Smooth muscle cell (in vitro differentiated cells): ENCODE measurements around the gene NPY1R. TPM values are rescaled to one million over a fixed set of nuclear protein-coding genes. Genes with fewer than 3 reads are reported as not detected.
A peak's percentile ranks its signal among the peaks of the same experiment; 100 is the strongest.

Experiments used
- DNase-seq: peaks from one replicate; lab custom pipeline; 2025; ENCODE audit not compliant: unreplicated experiment; lab: John Stamatoyannopoulos, UW
- H2AFZ ChIP-seq: fragments of 200-600 bp; sonication (generic); 2 replicates; pipeline ENCODE4 v1.6.0; 2016; ENCODE audit warnings: antibody characterized with exemption, low read depth, mild to moderate bottlenecking
- H3F3A ChIP-seq: fragments of 200-600 bp; sonication (generic); 2 replicates; pipeline ENCODE4 v1.6.0; 2017; ENCODE audit warnings: antibody characterized with exemption, low read depth
- H3K27ac ChIP-seq: fragments of 200-600 bp; sonication (generic); 2 replicates; pipeline ENCODE4 v1.5.1; 2016; ENCODE audit warnings: low read depth, mild to moderate bottlenecking
- H3K27me3 ChIP-seq: fragments of 200-600 bp; sonication (generic); 2 replicates; pipeline ENCODE4 v1.6.1; 2016; ENCODE audit warnings: low read depth, mild to moderate bottlenecking
- H3K36me3 ChIP-seq: fragments of 200-600 bp; sonication (generic); 2 replicates; pipeline ENCODE4 v1.5.1; 2016; ENCODE audit warnings: low read depth
- H3K4me1 ChIP-seq: fragments of 200-600 bp; sonication (generic); 2 replicates; pipeline ENCODE4 v1.5.1; 2016; ENCODE audit warnings: low read depth
- H3K4me2 ChIP-seq: fragments of 200-600 bp; sonication (generic); 2 replicates; pipeline ENCODE4 v1.6.0; 2016; ENCODE audit warnings: mild to moderate bottlenecking
- H3K4me3 ChIP-seq: fragments of 200-600 bp; sonication (generic); 2 replicates; pipeline ENCODE4 v1.5.1; 2016; ENCODE audit warnings: mild to moderate bottlenecking
- H3K79me2 ChIP-seq: fragments of 200-600 bp; sonication (generic); 2 replicates; pipeline ENCODE4 v1.6.0; 2016; ENCODE audit warnings: low read depth, mild to moderate bottlenecking
- H3K9ac ChIP-seq: fragments of 200-600 bp; sonication (generic); 2 replicates; pipeline ENCODE4 v1.6.0; 2016; ENCODE audit warnings: low read depth
- H3K9me3 ChIP-seq: fragments of 200-600 bp; sonication (generic); replicated peaks from 2 replicates; pipeline ENCODE4 v1.5.1; 2016; ENCODE audit warnings: low read depth
- H4K20me1 ChIP-seq: fragments of 200-600 bp; sonication (generic); 2 replicates; pipeline ENCODE4 v1.6.0; 2016; ENCODE audit warnings: low read depth
- CTCF ChIP-seq: fragments of 200-600 bp; sonication (generic); IDR thresholded peaks from 2 replicates; pipeline ENCODE4 v1.5.1; 2017; ENCODE audit warnings: borderline replicate concordance, mild to moderate bottlenecking, antibody characterized with exemption; ENCODE audit not compliant: insufficient read depth, poor library complexity, severe bottlenecking
- WGBS: methylation state at CpG from one replicate; pipeline ENCODE4 v1.1.7; 2016; ENCODE audit warnings: low lambda C conversion rate; 5-methylcytosine and 5-hydroxymethylcytosine counted together
- polyA plus RNA-seq: library from polyadenylated mRNA; unstranded; fragments of >200 nt; fragmentation: Nextera tagmentation; extraction: Ambion mirVana; gene quantifications from 2 replicates; pipeline ENCODE4 v1.2.1, GENCODE V29; 2016
- total RNA-seq: library from RNA; depleted of rRNA; stranded (reverse); fragments of >200 nt; gene quantifications from 2 replicates; pipeline ENCODE4 v1.2.3, GENCODE V29; 2014

The NPY1R gene
- total RNA-seq (44.9 and 46.0 TPM in 2 replicates), polyA plus RNA-seq (18.3 and 25.2 TPM in 2 replicates)

- no peaks in the 10 kb centered on the region for H3K4me1 ChIP-seq
- no peaks in the 10 kb centered on the region for H4K20me1 ChIP-seq
- peak; percentile 57 for TF ChIP-seq CTCF
- H3K27ac ChIP-seq: peak within 1 kb of the TSS; percentile 21
- 12% methylated on average over 36 of the region's 36 CpGs for WGBS
- H3K9me3 ChIP-seq: no peaks in the 10 kb centered on the region
- H3K36me3 ChIP-seq: no peaks in the 10 kb centered on the region
- H3K4me2 ChIP-seq: peak within 1 kb of the TSS; percentile 92
- peak; percentile 37 for DNase-seq
- H3K27me3 ChIP-seq: peaks cover 14% of the 10 kb centered on the region
- H3K4me3 ChIP-seq: peak within 1 kb of the TSS; percentile 72
- H3K79me2 ChIP-seq: peaks cover 35% of the 10 kb centered on the region
- no peaks in the 10 kb centered on the region for H3F3A ChIP-seq
- peak within 1 kb of the TSS; percentile 49 for H3K9ac ChIP-seq
- H2AFZ ChIP-seq: peak within 1 kb of the TSS; percentile 92
Observed at GRCh38 chr4:163332526-163333406, at the start of gene NPY1R. Gene NPY1R (minus strand): TSS chr4:163332596. CDS start chr4:163326554, 6,042 bp downstream.

- no peak overlapping the region for H2AFZ ChIP-seq
- no peaks in the 10 kb centered on the region for H3F3A ChIP-seq
- no peaks in the 10 kb centered on the region for H3K79me2 ChIP-seq
- 89% methylated on average over 5 of the region's 5 CpGs for WGBS
- DNase-seq: no peak
- no peaks in the 10 kb centered on the region for H4K20me1 ChIP-seq
- no peak overlapping the region for H3K4me3 ChIP-seq
- no peak overlapping the region for H3K27ac ChIP-seq
- no peaks in the 10 kb centered on the region for H3K9me3 ChIP-seq
- H3K4me2 ChIP-seq: no peak overlapping the region
- no peaks in the 10 kb centered on the region for H3K36me3 ChIP-seq
- TF ChIP-seq CTCF: no peak
- no peaks in the 10 kb centered on the region for H3K4me1 ChIP-seq
- H3K9ac ChIP-seq: no peak overlapping the region
- H3K27me3 ChIP-seq: no peaks in the 10 kb centered on the region
Observed at GRCh38 chr4:163380703-163381102, 48.3 kb upstream of the NPY1R start.

DNA sequence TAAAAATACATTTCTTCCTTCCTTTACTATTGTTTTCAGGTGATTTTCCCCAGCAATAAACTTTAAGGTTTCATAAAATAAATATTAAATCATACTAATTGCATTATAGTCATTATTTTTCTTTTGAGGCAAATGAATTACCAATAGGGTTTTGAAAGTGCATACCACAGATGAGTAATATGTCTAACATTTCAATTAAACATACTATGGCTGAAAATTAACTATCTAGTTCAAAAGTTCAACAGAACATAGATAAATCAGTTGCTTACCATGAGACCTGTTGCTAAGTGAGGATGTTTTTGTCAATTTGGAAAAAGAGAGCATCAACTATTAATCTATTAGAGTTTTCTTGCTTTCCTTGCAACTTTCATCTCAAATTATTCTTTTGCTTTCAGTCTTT is 46.3 kb upstream of the NPY1R start:
- no peak overlapping the region for H3K27ac ChIP-seq
- DNase-seq: no peak
- no peak overlapping the region for H3K9ac ChIP-seq
- no peak overlapping the region for H3K4me3 ChIP-seq
- H3K9me3 ChIP-seq: no peaks in the 10 kb centered on the region
- no peaks in the 10 kb centered on the region for H3K36me3 ChIP-seq
- no peaks in the 10 kb centered on the region for H3K27me3 ChIP-seq
- no peak for TF ChIP-seq CTCF
- H3F3A ChIP-seq: no peaks in the 10 kb centered on the region
- H4K20me1 ChIP-seq: no peaks in the 10 kb centered on the region
- no peaks in the 10 kb centered on the region for H3K79me2 ChIP-seq
- no peaks in the 10 kb centered on the region for H3K4me1 ChIP-seq
- no peak overlapping the region for H3K4me2 ChIP-seq
- no peak overlapping the region for H2AFZ ChIP-seq

DNA sequence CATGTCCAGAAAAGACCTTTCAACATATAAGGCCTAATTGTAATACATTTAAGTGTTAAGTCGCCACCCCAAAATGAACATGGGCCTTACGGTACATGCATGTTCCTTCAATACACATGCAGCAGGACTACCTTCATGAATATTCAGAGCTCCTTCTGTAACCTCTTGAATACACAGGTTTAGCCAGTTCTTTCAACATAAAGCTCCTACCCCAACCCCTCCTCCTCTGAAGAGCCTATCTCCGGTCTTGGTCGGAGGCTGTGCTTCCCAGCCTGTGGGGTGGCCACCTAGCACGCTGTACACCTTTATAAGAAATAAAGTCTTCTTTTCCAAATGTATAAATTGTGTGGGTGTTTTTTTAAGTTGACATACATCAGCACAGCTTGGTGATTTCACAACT is 39.6 kb upstream of the NPY1R start:
- no peak overlapping the region for H3K9ac ChIP-seq
- H3K9me3 ChIP-seq: no peaks in the 10 kb centered on the region
- TF ChIP-seq CTCF: no peak
- H3K27me3 ChIP-seq: no peaks in the 10 kb centered on the region
- WGBS: 90% methylated on average over 5 of the region's 5 CpGs
- H3F3A ChIP-seq: no peaks in the 10 kb centered on the region
- H3K4me3 ChIP-seq: no peak overlapping the region
- no peak for DNase-seq
- H3K4me2 ChIP-seq: no peak overlapping the region
- H3K79me2 ChIP-seq: no peaks in the 10 kb centered on the region
- H3K36me3 ChIP-seq: no peaks in the 10 kb centered on the region
- no peak overlapping the region for H2AFZ ChIP-seq
- no peaks in the 10 kb centered on the region for H3K4me1 ChIP-seq
- no peaks in the 10 kb centered on the region for H4K20me1 ChIP-seq
- H3K27ac ChIP-seq: no peak overlapping the region
